LNCAP (cell line): ENCODE results near the gene CCNG2.

Experiments
- TF ChIP-seq, protein P1 (sequence below): fragments of 450-650 bp; IDR thresholded peaks from 2 replicates; pipeline ENCODE4 v1.5.1; 2017; ENCODE audit warnings: mild to moderate bottlenecking

The CCNG2 gene

GRCh38 chr4:77156912-77157858 is at the start of gene CCNG2:
CCNG2 (plus strand) TSS chr4:77157207; CDS start chr4:77158533, 1,326 bp downstream.
- TF ChIP-seq, protein P1, sequence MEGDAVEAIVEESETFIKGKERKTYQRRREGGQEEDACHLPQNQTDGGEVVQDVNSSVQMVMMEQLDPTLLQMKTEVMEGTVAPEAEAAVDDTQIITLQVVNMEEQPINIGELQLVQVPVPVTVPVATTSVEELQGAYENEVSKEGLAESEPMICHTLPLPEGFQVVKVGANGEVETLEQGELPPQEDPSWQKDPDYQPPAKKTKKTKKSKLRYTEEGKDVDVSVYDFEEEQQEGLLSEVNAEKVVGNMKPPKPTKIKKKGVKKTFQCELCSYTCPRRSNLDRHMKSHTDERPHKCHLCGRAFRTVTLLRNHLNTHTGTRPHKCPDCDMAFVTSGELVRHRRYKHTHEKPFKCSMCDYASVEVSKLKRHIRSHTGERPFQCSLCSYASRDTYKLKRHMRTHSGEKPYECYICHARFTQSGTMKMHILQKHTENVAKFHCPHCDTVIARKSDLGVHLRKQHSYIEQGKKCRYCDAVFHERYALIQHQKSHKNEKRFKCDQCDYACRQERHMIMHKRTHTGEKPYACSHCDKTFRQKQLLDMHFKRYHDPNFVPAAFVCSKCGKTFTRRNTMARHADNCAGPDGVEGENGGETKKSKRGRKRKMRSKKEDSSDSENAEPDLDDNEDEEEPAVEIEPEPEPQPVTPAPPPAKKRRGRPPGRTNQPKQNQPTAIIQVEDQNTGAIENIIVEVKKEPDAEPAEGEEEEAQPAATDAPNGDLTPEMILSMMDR, result no peak

DNA sequence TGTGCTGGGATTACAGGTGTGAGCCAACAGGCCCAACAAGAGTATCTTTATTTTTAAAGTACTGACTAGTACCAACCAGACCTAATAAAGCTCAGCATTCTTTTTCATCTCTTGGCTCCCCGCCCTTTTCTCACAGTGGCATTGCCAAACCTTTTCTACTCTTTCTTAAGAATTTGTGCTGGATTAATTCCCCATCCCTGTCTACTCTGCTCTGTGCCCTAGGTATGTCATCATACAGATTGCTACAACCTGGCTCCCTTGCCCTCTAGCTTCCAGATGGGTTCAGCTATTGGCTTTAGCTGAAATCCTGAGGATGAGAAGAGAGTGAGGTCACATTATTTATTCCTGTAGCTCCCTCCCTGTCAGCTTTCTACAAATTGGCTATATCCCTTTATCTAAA is 46.3 kb upstream of the CCNG2 start:
- TF ChIP-seq, protein P1, result no peak

- TF ChIP-seq, protein P1, result no peak
Measured at GRCh38 chr4:77113069-77113468, 43.9 kb upstream of the CCNG2 start.

GRCh38 chr4:77117721-77118120 is 39.3 kb upstream of the CCNG2 start:
- TF ChIP-seq, protein P1, result no peak

- TF ChIP-seq, protein P1, result no peak
Measured at GRCh38 chr4:77120886-77121508, 36.0 kb upstream of the CCNG2 start.

DNA sequence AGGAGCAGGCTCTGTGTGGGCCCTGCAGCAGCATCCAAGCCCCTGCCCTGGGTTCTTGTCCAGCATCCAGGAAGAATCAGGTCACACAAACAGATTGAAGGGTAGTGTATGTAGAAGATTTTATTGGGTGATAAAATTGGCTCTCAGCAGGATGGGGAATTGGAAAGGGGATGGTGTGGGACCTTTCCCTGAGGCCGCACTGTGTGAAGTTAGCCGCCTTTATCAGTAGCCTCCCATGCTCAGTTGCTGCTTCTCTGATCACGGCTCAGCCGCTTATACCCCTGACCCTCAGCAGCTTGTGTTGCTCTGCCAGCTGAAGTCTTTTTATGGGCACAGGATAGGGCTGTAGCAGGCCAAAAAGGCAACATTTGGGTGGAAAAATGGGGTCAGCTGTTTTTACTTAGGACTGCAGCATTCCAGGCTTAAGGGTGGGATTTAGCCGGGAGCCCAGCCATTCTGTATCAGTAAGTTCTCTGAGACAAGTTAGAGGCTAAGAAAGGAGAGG is 35.2 kb upstream of the CCNG2 start:
- TF ChIP-seq, protein P1, result no peak

GRCh38 chr4:77122656-77123055 is 34.4 kb upstream of the CCNG2 start:
- TF ChIP-seq, protein P1, result no peak
